ENCODE data around the gene CMIP. TPM values are rescaled to one million over a fixed set of nuclear protein-coding genes. Genes with fewer than 3 reads are reported as not detected.
A peak's percentile ranks its signal among the peaks of the same experiment; 100 is the strongest.

Gene CMIP
- total RNA-seq, 1 experiment from 2014 or later: 25.7 TPM

DNA sequence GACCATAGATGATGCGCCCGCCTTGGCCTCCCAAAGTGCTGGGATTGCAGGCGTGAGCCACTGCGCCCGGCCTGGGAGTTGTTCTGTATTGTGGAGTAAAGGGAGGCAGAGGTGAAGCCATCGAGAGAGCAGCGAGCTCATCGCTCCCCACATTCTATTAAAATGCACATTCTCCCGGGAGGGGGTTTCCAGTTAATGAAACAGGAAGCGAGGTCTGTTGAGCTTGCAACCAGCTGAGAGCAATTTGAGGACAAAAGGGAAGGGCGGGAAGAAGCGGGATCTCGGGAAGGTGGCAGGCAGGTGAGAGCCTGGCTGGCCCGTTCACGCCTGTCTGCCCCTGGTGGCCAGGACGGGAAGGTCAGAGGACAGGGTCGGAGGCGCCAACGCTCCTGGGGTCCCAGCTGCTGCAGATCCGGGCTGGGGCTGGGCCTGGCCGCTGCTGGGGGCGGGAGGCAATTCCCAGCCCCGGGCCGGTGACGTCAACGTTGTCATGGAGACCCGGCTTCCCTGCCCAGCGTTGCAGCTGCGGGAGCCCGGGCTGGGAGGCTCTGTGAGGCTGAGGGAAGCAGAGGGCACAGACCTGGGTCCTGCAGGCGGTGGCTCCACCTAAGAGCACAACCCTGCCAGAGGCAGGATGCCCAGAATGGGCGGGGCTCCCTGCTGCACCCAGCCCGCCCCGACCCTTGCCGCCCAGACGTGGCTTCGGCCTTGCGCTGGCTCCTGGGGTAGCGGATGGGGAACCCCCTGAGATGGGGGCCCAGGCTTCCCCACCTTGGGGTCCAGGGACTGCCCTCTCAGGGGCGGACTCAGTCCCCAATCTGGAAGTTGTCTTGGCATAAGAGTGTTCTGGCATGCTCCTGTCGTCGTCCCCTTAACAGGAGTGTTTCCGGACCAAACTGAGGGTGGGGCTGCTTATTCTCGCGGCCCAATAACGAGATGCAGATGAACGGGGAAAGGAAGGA is 285.8 kb downstream of the CMIP start:
- no TSS peak for BruUV-seq (replicated peaks)
- TF ChIP-seq, protein P1, sequence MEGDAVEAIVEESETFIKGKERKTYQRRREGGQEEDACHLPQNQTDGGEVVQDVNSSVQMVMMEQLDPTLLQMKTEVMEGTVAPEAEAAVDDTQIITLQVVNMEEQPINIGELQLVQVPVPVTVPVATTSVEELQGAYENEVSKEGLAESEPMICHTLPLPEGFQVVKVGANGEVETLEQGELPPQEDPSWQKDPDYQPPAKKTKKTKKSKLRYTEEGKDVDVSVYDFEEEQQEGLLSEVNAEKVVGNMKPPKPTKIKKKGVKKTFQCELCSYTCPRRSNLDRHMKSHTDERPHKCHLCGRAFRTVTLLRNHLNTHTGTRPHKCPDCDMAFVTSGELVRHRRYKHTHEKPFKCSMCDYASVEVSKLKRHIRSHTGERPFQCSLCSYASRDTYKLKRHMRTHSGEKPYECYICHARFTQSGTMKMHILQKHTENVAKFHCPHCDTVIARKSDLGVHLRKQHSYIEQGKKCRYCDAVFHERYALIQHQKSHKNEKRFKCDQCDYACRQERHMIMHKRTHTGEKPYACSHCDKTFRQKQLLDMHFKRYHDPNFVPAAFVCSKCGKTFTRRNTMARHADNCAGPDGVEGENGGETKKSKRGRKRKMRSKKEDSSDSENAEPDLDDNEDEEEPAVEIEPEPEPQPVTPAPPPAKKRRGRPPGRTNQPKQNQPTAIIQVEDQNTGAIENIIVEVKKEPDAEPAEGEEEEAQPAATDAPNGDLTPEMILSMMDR (conservative IDR thresholded peaks at IDR 0.05; ENCODE audit: low read depth, low read length): peak; percentile 64
- no peak for TF ChIP-seq EZH2phosphoT487 (IDR thresholded peaks at IDR 0.05; ENCODE audit: borderline replicate concordance, low read length)
- no peaks in the 10 kb centered on the region for H3K79me2 ChIP-seq (ENCODE audit: low read length)
- H4K20me1 ChIP-seq (ENCODE audit: low read length): no peaks in the 10 kb centered on the region
- POLR2A ChIA-PET (ENCODE audit: unreplicated experiment): no interaction called here
- no peak overlapping the region for H3K27ac ChIP-seq (ENCODE audit: low read length)
- peak overlapping the region; percentile 65 for H3K4me2 ChIP-seq (ENCODE audit: low read length)
- H3F3A ChIP-seq (ENCODE audit: low read length, unreplicated experiment): no peaks in the 10 kb centered on the region
- no peaks in the 10 kb centered on the region; the same call in 1 of the 2 replicates for H3K4me1 ChIP-seq (ENCODE audit: insufficient read depth, low read length)
- ATAC-seq (peak; percentile 81), DNase-seq (peak; percentile 44)
- H3K9ac ChIP-seq (ENCODE audit: low read length): no peak overlapping the region
- H3K9me2 ChIP-seq (replicated peaks; ENCODE audit: low read length): no peaks in the 10 kb centered on the region
- H3K27me3 ChIP-seq (ENCODE audit: low read length): no peaks in the 10 kb centered on the region
- CTCF ChIA-PET: interaction anchor here (0.6 kb wide), 2 partner anchors 15 to 280 kb away, joined by 4 read pairs; no protein-coding TSS in a partner anchor
- no peaks in the 10 kb centered on the region for H3K9me3 ChIP-seq (ENCODE audit: low read length)
- H3K36me3 ChIP-seq (ENCODE audit: low read depth, low read length): no peaks in the 10 kb centered on the region
- H3K4me3 ChIP-seq (ENCODE audit: low read length): peak overlapping the region; percentile 16; the same call in 1 of the 2 replicates
- H2AFZ ChIP-seq (ENCODE audit: low read length): peak overlapping the region; percentile 74
- intact Hi-C loops (cut with micrococcal nuclease): no loop called here

DNA sequence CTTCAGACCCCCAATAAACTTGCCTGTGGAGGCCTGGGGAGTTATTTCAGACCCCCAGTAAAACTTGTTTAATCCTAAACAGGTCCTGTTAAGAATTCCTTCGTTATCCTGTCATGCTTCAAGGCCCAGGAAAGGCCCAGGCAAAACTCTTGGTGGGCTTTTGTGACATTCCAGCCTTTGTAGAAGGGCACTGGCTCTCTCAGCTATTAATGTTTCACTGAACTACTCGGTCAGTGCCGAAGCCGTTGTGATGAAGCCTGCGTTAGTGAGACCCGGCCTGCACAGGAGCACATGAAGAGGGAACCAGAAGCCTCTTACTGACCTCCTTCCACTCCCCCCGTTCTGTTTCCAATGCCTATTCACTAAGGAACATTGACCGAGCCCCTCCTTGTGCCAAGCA is 287.0 kb downstream of the CMIP start:
- BruUV-seq (replicated peaks): no TSS peak
- no peaks in the 10 kb centered on the region for H3K36me3 ChIP-seq (ENCODE audit: low read depth, low read length)
- H3K27ac ChIP-seq (ENCODE audit: low read length): no peak overlapping the region
- H3K4me2 ChIP-seq (ENCODE audit: low read length): no peak overlapping the region
- H3K9me3 ChIP-seq (ENCODE audit: low read length): no peaks in the 10 kb centered on the region
- no peak for TF ChIP-seq EZH2phosphoT487 (IDR thresholded peaks at IDR 0.05; ENCODE audit: borderline replicate concordance, low read length)
- TF ChIP-seq, protein P1 (conservative IDR thresholded peaks at IDR 0.05; ENCODE audit: low read depth, low read length): no peak
- TF ChIP-seq EZH2 (IDR thresholded peaks at IDR 0.05; ENCODE audit: low read length, unreplicated experiment): no peak
- no peaks in the 10 kb centered on the region for H4K20me1 ChIP-seq (ENCODE audit: low read length)
- POLR2A ChIA-PET (ENCODE audit: unreplicated experiment): no interaction called here
- CTCF ChIA-PET: no interaction called here
- no peaks in the 10 kb centered on the region for H3K27me3 ChIP-seq (ENCODE audit: low read length)
- H3K9ac ChIP-seq (ENCODE audit: low read length): no peak overlapping the region
- no peak overlapping the region for H3K4me3 ChIP-seq (ENCODE audit: low read length)
- H3F3A ChIP-seq (ENCODE audit: low read length, unreplicated experiment): no peaks in the 10 kb centered on the region
- no peaks in the 10 kb centered on the region for H3K9me2 ChIP-seq (replicated peaks; ENCODE audit: low read length)
- H3K79me2 ChIP-seq (ENCODE audit: low read length): no peaks in the 10 kb centered on the region
- H3K4me1 ChIP-seq (ENCODE audit: insufficient read depth, low read length): no peaks in the 10 kb centered on the region; the same call in 1 of the 2 replicates
- DNase-seq (no peak), ATAC-seq (no peak)
- no peak overlapping the region for H2AFZ ChIP-seq (ENCODE audit: low read length)
- intact Hi-C loops (cut with micrococcal nuclease): no loop called here

DNA sequence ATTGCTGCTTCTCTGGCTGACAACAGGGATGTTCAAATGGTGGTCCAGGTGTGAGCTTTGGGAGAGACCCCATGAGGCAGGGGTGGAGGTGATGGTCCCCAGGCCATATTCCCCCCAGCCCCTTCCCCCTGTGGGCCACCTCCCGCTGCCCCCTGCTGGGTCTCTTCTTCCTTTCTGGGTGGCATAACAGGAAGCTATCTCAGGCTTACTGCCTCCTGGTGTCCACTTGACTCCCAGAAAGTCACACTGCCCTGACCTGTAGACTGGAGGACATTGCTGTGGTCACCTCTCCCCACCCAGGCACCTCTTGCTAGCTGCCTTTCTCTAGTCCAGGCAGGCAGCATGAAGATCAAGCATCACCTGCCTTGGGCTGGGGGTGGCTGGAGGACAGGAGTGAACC is 288.1 kb downstream of the CMIP start:
- no peak overlapping the region for H3K4me2 ChIP-seq (ENCODE audit: low read length)
- no peak overlapping the region for H2AFZ ChIP-seq (ENCODE audit: low read length)
- no peak overlapping the region for H3K4me3 ChIP-seq (ENCODE audit: low read length)
- BruUV-seq (replicated peaks): no TSS peak
- H4K20me1 ChIP-seq (ENCODE audit: low read length): no peaks in the 10 kb centered on the region
- no peak for TF ChIP-seq EZH2 (IDR thresholded peaks at IDR 0.05; ENCODE audit: low read length, unreplicated experiment)
- TF ChIP-seq, protein P1 (conservative IDR thresholded peaks at IDR 0.05; ENCODE audit: low read depth, low read length): no peak; the same call in 1 of the 2 replicates
- TF ChIP-seq EZH2phosphoT487 (IDR thresholded peaks at IDR 0.05; ENCODE audit: borderline replicate concordance, low read length): no peak
- POLR2A ChIA-PET (ENCODE audit: unreplicated experiment): no interaction called here
- H3K9me2 ChIP-seq (replicated peaks; ENCODE audit: low read length): no peaks in the 10 kb centered on the region
- H3K27me3 ChIP-seq (ENCODE audit: low read length): no peaks in the 10 kb centered on the region
- no peaks in the 10 kb centered on the region for H3K36me3 ChIP-seq (ENCODE audit: low read depth, low read length)
- CTCF ChIA-PET: interaction anchor here (0.7 kb wide), 1 partner anchor 1576 kb away, joined by 4 read pairs; no protein-coding TSS in a partner anchor
- peaks cover 3% of the 10 kb centered on the region for H3K4me1 ChIP-seq (ENCODE audit: insufficient read depth, low read length)
- no peak for ATAC-seq
- no peaks in the 10 kb centered on the region for H3F3A ChIP-seq (ENCODE audit: low read length, unreplicated experiment)
- no peak overlapping the region for H3K9ac ChIP-seq (ENCODE audit: low read length)
- intact Hi-C loops (cut with micrococcal nuclease): no loop called here
- no peaks in the 10 kb centered on the region for H3K79me2 ChIP-seq (ENCODE audit: low read length)
- no peak for DNase-seq
- H3K27ac ChIP-seq (ENCODE audit: low read length): no peak overlapping the region
- H3K9me3 ChIP-seq (ENCODE audit: low read length): no peaks in the 10 kb centered on the region
